Measurements from ENCODE around the gene SLC30A2. TPM values are rescaled to one million over a fixed set of nuclear protein-coding genes. Genes with fewer than 3 reads are reported as not detected.

Gene SLC30A2
- total and polyA plus RNA-seq, 10 of the 15 experiments (the other 5 are each of a cell fraction or from before 2014, with no cell fraction given), result 0.13 TPM; not detected in 9

GRCh38 chr1:26081267-26082019, 35.5 kb upstream of the SLC30A2 start:
- Histone ChIP-seq H3K4me3 (no peak overlapping the region), H3K9me3 (replicated peaks; ENCODE audit: control insufficient read depth, insufficient read depth, low read length) (no peaks in the 10 kb centered on the region), H4K20me1 (ENCODE audit: control insufficient read depth, insufficient read depth) (no peaks in the 10 kb centered on the region), H3K79me2 (ENCODE audit: control insufficient read depth, insufficient read depth, low read length) (no peaks in the 10 kb centered on the region), H3K36me3 (ENCODE audit: control insufficient read depth in 2 of 2, insufficient read depth in 2 of 2, low read length in 1 of 2) (no peaks in the 10 kb centered on the region), H3K27me3 (replicated peaks in 1 of 2; ENCODE audit: control insufficient read depth in 2 of 2, insufficient read depth in 2 of 2, low read length in 1 of 2) (no peaks in the 10 kb centered on the region; a peak in 2 of 4 replicates), H3K4me2 (ENCODE audit: control insufficient read depth, insufficient read depth) (no peak overlapping the region), H3K9ac (ENCODE audit: control insufficient read depth, insufficient read depth, low read length) (no peak overlapping the region), H3K4me1 (ENCODE audit: control insufficient read depth, insufficient read depth, low read length) (no peaks in the 10 kb centered on the region), H2AFZ (ENCODE audit: control insufficient read depth, low read depth, low read length) (no peak overlapping the region), H3K27ac (ENCODE audit: control insufficient read depth, insufficient read depth) (no peak overlapping the region)
- WGBS (ENCODE audit: insufficient coverage, insufficient replicate concordance, low lambda C conversion rate, missing lambda C conversion rate), result 25% methylated on average over 8 of the region's 8 CpGs
- TF ChIP-seq YY1 (IDR thresholded peaks at IDR 0.05; ENCODE audit: low read depth, low read length) (no peak), CHD4 (IDR thresholded peaks at IDR 0.05) (no peak), ASH2L (IDR thresholded peaks at IDR 0.05; ENCODE audit: borderline replicate concordance, low read depth) (no peak), RFX5 (IDR thresholded peaks at IDR 0.05; ENCODE audit: low read depth, low read length) (no peak), NFYB (IDR thresholded peaks at IDR 0.05; ENCODE audit: insufficient read depth, low read depth, low read length) (no peak), POLR2A (IDR thresholded peaks at IDR 0.05; ENCODE audit: low read depth, low read length) (no peak), GABPA (IDR thresholded peaks at IDR 0.05; ENCODE audit: low read depth) (no peak), SUPT20H (IDR thresholded peaks at IDR 0.05; ENCODE audit: borderline replicate concordance, control insufficient read depth, low read depth, low read length) (no peak), ZNF207 (IDR thresholded peaks at IDR 0.05; ENCODE audit: borderline replicate concordance) (no peak), PAX5 (IDR thresholded peaks at IDR 0.05; ENCODE audit: borderline replicate concordance, low read depth, low read length) (no peak), WRNIP1 (IDR thresholded peaks at IDR 0.05; ENCODE audit: borderline replicate concordance, low read depth, low read length) (no peak), RB1 (IDR thresholded peaks at IDR 0.05; ENCODE audit: borderline replicate concordance) (no peak), HSF1 (IDR thresholded peaks at IDR 0.05; ENCODE audit: low read depth, low read length) (no peak)
- ChIA-PET RAD21 (ENCODE audit: unreplicated experiment) (no interaction called here), CTCF (interaction anchor here (1.5 kb wide), 1 partner anchor 45 kb away, joined by 3 read pairs; no protein-coding TSS in a partner anchor), POLR2A (no interaction called here), SMC1A (ENCODE audit: uncharacterized antibody, unreplicated experiment) (no interaction called here)
- intact Hi-C loops (cut with micrococcal nuclease; ENCODE audit: unreplicated experiment), result no loop called here
- ATAC-seq, result no peak
- BruUV-seq (replicated peaks), result no TSS peak
- no peak for FAIRE-seq
- in situ Hi-C loops (cut with MboI), result no loop called here
- no peak for DNase-seq (ENCODE audit: low read depth, low spot score)
